ENCODE measurements around the gene ZNF560.

The ZNF560 gene

DNA sequence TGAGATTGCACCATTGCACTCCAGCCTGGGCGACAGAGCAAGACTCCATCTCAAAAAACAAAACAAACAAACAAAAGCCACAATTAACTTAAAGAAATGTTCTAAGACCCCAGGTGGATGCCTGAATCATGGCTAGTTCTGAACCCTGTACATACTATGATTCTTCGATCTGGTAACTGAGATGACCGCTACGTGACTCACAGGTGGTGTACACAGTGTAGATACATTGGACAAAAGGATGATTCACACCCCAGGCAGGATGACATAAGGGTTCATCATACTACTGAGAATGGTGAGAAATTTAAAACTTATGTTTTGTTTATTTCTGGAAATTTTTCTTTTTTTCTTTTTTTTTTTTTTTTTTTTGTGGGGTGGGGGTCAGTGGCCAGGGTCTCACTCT is 33.5 kb upstream of the ZNF560 start:
- H3K27ac Mint-ChIP-seq: no peak overlapping the region
- H3K4me3 Mint-ChIP-seq: no peak overlapping the region
- H3K27me3 Mint-ChIP-seq (ENCODE audit: low read depth): no peaks in the 10 kb centered on the region
- H3K9me3 Mint-ChIP-seq: peaks cover 89% of the 10 kb centered on the region
- H3K4me1 Mint-ChIP-seq: no peaks in the 10 kb centered on the region
- TF ChIP-seq, protein P1, sequence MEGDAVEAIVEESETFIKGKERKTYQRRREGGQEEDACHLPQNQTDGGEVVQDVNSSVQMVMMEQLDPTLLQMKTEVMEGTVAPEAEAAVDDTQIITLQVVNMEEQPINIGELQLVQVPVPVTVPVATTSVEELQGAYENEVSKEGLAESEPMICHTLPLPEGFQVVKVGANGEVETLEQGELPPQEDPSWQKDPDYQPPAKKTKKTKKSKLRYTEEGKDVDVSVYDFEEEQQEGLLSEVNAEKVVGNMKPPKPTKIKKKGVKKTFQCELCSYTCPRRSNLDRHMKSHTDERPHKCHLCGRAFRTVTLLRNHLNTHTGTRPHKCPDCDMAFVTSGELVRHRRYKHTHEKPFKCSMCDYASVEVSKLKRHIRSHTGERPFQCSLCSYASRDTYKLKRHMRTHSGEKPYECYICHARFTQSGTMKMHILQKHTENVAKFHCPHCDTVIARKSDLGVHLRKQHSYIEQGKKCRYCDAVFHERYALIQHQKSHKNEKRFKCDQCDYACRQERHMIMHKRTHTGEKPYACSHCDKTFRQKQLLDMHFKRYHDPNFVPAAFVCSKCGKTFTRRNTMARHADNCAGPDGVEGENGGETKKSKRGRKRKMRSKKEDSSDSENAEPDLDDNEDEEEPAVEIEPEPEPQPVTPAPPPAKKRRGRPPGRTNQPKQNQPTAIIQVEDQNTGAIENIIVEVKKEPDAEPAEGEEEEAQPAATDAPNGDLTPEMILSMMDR (IDR thresholded peaks at IDR 0.05; ENCODE audit: unreplicated experiment in 3 of 3): no peak
- peaks cover 99% of the 10 kb centered on the region for H3K36me3 Mint-ChIP-seq (ENCODE audit: low read depth)

- Mint-ChIP-seq H3K4me1 (no peaks in the 10 kb centered on the region), H3K4me3 (no peak overlapping the region), H3K27me3 (ENCODE audit: low read depth) (no peaks in the 10 kb centered on the region), H3K27ac (no peak overlapping the region), H3K9me3 (peaks cover 86% of the 10 kb centered on the region), H3K36me3 (ENCODE audit: low read depth) (peaks cover 98% of the 10 kb centered on the region)
- TF ChIP-seq, protein P1 (IDR thresholded peaks at IDR 0.05; ENCODE audit: unreplicated experiment in 3 of 3): no peak
Measured at GRCh38 chr19:9528757-9529336, 30.4 kb upstream of the ZNF560 start.

GRCh38 chr19:9523885-9524474 is 25.6 kb upstream of the ZNF560 start:
- peaks cover 74% of the 10 kb centered on the region for H3K9me3 Mint-ChIP-seq
- no peak overlapping the region for H3K4me3 Mint-ChIP-seq
- TF ChIP-seq, protein P1 (IDR thresholded peaks at IDR 0.05; ENCODE audit: unreplicated experiment in 3 of 3): no peak
- peaks cover 77% of the 10 kb centered on the region for H3K36me3 Mint-ChIP-seq (ENCODE audit: low read depth)
- no peaks in the 10 kb centered on the region for H3K4me1 Mint-ChIP-seq
- H3K27ac Mint-ChIP-seq: no peak overlapping the region
- no peaks in the 10 kb centered on the region for H3K27me3 Mint-ChIP-seq (ENCODE audit: low read depth)

DNA sequence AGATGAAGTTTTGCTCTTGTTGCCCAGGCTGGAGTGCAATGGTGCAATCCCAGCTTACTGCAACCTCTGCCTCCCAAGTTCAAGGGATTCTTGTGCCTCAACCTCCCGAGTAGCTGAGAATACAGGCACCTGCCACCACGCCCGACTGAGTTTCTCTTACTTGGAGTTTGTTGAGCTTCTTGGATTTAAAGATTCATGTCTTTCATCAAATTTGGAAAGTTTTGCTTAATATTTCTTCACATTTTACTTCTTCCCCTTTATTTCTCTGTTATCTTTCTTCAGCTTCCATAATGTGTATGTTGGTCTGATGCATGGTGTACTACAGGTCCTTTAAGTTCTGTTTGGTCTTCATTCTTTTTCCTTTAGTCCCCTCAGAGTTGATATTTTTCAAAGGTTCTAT is 8.9 kb upstream of the ZNF560 start:
- TF ChIP-seq, protein P1 (IDR thresholded peaks at IDR 0.05; ENCODE audit: unreplicated experiment in 3 of 3): no peak
- Mint-ChIP-seq H3K4me1 (no peaks in the 10 kb centered on the region), H3K27ac (no peak overlapping the region), H3K9me3 (peaks cover 63% of the 10 kb centered on the region), H3K27me3 (ENCODE audit: low read depth) (no peaks in the 10 kb centered on the region), H3K36me3 (ENCODE audit: low read depth) (no peaks in the 10 kb centered on the region), H3K4me3 (no peak overlapping the region)

DNA sequence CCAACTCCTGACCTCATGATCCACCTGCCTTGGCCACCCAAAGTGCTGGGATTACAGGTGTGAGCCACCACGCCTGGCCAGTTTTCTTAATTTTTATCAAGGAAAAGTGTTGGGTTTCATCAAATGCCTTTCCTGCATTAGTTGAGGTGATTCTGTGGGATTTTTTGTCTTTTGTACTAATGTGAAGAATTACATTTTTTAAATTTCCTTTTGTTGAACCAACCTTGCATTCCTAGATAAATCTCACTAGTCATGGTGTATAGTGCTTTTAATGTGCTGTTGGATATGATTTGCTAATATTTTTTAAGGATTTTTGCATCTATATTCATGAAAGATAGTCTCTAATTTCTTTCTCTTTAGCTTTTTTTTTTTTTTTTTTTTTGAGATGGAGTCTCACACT is 2.4 kb upstream of the ZNF560 start:
- Mint-ChIP-seq H3K27me3 (ENCODE audit: low read depth) (no peaks in the 10 kb centered on the region), H3K36me3 (ENCODE audit: low read depth) (no peaks in the 10 kb centered on the region), H3K4me3 (no peak overlapping the region), H3K4me1 (no peaks in the 10 kb centered on the region), H3K27ac (no peak overlapping the region), H3K9me3 (peaks cover 49% of the 10 kb centered on the region)
- TF ChIP-seq, protein P1 (IDR thresholded peaks at IDR 0.05; ENCODE audit: unreplicated experiment in 3 of 3): no peak

GRCh38 chr19:9494096-9494495 is 4.3 kb downstream of the ZNF560 start:
- TF ChIP-seq, protein P1 (IDR thresholded peaks at IDR 0.05; ENCODE audit: unreplicated experiment in 3 of 3): no peak
- no peaks in the 10 kb centered on the region for H3K36me3 Mint-ChIP-seq (ENCODE audit: low read depth)
- H3K27me3 Mint-ChIP-seq (ENCODE audit: low read depth): no peaks in the 10 kb centered on the region
- no peak overlapping the region for H3K27ac Mint-ChIP-seq
- peaks cover 52% of the 10 kb centered on the region for H3K9me3 Mint-ChIP-seq
- H3K4me1 Mint-ChIP-seq: no peaks in the 10 kb centered on the region
- H3K4me3 Mint-ChIP-seq: no peak overlapping the region
